Coronary artery (tissue), 2 donors: Measurements from ENCODE around the gene TGM2.

Source experiments
- DNase-seq: peaks from one replicate; pipeline ENCODE4 v3.0.0-alpha.2; 2017; ENCODE audit warnings: low spot score
- H3K27ac ChIP-seq, 2 donors: fragments of 200-600 bp; sonication (generic); one replicate each; pipeline ENCODE4 v1.5.1; 2016 to 2019
- H3K4me3 ChIP-seq: fragments of 200-600 bp; sonication (generic); 2 replicates; pipeline ENCODE4 v1.5.1; 2016; ENCODE audit warnings: mild to moderate bottlenecking, moderate library complexity
- TF ChIP-seq, protein P1 (sequence below): fragments of 200-600 bp; sonication (generic); IDR thresholded peaks from one replicate; pipeline ENCODE4 v1.5.1; 2019; ENCODE audit warnings: antibody characterized with exemption

The TGM2 gene

DNA sequence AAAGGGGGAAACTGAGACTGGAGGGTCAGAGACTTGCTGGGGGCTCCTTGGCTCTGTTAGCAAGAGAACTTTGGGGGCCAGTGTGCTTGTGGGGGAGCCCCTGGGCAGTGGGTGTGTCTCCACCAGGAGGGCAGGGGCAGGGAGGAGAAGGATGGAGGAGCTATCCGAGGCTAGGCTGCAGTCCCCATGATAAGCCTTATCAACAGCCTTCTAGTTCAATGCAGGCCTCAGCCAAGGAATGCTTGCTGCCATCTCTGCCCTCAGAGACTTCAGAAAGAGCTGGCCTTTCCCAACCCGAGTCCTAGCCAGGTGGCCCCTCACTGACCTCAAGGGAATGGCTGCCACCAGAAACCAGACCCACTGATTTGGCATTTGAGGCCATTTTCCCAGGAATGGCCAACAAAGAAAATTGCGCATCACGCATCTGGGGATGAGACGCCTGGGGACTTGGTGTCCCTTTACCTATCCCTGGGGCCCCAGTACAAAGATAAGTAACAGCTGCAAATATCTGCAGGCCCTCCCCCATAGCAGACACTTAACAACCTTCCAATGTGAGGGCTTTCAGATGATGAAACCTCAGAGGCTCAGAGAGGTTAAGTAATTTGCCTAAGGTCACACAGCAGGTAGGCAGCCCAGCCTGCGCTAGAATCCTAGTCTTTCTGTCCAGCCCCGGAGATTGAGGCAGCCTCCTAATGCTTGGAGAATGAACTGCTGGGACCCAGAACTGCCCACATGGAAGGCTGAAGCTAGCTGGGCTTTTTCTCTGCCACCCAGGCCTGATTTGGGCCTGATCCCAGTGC is 4.9 kb downstream of the TGM2 start:
- H3K4me3 ChIP-seq = peak overlapping the region; percentile 82
- DNase-seq = peak; percentile 71
- H3K27ac ChIP-seq = peak overlapping the region; percentile 94 to 96
- TF ChIP-seq, protein P1, sequence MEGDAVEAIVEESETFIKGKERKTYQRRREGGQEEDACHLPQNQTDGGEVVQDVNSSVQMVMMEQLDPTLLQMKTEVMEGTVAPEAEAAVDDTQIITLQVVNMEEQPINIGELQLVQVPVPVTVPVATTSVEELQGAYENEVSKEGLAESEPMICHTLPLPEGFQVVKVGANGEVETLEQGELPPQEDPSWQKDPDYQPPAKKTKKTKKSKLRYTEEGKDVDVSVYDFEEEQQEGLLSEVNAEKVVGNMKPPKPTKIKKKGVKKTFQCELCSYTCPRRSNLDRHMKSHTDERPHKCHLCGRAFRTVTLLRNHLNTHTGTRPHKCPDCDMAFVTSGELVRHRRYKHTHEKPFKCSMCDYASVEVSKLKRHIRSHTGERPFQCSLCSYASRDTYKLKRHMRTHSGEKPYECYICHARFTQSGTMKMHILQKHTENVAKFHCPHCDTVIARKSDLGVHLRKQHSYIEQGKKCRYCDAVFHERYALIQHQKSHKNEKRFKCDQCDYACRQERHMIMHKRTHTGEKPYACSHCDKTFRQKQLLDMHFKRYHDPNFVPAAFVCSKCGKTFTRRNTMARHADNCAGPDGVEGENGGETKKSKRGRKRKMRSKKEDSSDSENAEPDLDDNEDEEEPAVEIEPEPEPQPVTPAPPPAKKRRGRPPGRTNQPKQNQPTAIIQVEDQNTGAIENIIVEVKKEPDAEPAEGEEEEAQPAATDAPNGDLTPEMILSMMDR = no peak

DNA sequence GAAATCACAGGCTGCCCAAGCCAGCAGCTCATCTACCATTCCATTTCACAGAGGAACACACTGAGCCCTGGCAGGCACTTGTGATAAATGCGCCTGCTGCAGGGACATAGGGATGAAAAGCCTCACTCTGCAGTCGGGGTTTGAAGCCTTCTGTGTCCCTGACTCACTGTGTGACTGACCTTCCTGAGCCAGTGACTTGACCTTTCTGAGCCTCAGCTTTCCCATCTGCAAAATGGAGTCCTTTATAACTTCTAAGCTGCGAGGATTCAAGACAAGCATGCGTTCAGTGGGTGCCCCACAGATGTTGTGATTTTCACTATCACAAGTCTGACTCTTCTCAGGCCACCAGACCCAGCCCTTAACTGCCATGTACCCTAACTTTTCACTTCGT is 5.5 kb downstream of the TGM2 start:
- DNase-seq = no peak
- H3K4me3 ChIP-seq = peak overlapping the region; percentile 82
- TF ChIP-seq, protein P1 = no peak
- peak overlapping the region; percentile 94 to 96 for H3K27ac ChIP-seq

GRCh38 chr20:38158701-38159351 is 6.2 kb downstream of the TGM2 start:
- TF ChIP-seq, protein P1 = no peak
- peak overlapping the region; percentile 94 to 96 for H3K27ac ChIP-seq
- no peak for DNase-seq
- H3K4me3 ChIP-seq = peak overlapping the region; percentile 82

DNA sequence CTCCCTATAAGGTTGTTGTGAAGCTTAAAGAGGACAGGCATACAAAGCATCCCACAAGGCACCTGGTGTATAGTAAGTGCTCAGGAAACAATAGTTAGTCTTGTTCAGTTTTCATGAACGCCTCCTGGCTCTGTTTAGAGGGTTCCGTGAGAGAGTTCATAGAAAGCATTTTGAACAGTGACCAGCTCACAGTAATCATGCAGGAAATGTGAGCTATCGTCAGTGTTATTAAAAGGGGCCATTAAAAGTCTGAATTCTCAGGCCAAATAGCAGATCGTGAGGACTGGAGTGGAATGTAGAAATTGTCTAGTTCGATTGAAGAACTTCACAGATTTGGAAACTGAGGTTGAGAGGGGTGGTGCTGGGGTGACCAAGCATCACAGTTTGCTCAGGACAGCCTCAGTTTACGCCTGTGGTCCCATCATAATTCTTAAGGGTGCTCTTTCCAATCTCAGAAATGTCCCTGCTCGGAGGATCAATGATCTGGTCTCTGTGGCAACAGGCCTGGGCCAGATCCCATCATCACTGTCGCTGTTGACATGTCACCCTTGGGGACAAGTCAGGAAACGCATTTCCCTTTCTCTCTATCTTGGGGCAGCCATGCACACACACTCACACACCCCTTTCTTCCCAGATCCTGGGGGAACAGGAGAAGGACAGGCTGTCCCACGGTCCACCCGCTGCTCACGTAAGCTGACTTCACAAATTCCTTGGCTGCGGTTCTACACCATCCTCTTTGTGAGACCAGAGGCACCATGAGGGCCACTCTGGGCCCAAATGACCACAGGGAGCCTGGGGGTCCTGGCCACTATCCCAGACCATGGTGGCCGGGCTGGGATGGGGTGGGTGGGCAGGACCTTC is 7.2 kb downstream of the TGM2 start:
- TF ChIP-seq, protein P1 = no peak
- DNase-seq = no peak
- Histone ChIP-seq H3K27ac (peak overlapping the region; percentile 94 to 96), H3K4me3 (peak overlapping the region; percentile 82)

DNA sequence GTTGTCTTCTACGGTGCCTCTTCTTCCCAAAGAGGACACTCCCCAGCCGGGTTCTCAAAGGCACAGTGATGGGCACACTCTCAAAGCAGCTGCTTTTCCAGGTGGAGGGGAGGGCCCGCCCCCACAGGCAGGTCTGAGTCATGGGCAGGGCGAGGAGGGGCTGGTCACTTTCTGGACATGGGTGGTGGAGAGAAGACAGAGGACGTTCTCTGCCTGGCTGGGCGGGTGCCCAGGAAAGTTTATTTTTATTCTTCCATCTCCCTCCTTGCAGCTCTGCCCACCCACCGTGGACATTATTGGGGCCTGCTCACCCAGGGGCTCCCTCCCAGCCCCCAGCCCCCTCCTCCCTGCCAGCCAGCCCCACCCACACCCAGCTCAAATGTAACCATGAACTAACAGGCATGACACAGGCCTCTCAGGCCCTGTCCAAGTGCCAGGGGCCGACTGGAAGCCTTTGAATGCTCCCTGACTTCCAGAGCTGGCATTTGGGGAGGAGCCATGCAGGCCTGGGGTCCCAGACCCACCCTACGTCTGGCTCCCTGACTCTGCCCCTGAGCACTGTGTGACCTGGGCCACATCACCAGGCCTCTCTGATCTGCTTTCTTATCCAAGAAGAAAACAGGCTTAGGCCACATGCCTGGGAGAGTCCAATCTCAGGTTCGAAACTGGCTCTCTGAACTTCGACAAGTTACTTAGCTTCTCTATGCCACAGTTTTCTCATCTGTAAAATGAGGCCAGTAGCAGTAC is 8.0 kb downstream of the TGM2 start:
- peak overlapping the region; percentile 94 to 96 for H3K27ac ChIP-seq
- TF ChIP-seq, protein P1 = no peak
- H3K4me3 ChIP-seq = peak overlapping the region; percentile 82
- DNase-seq = peak; percentile 91

GRCh38 chr20:38156280-38156679 is 8.8 kb downstream of the TGM2 start:
- TF ChIP-seq, protein P1 = no peak
- Histone ChIP-seq H3K27ac (peak overlapping the region; percentile 94 to 96), H3K4me3 (peak overlapping the region; percentile 13)
- DNase-seq = no peak
